CD14-positive monocyte (primary cell): ENCODE measurements around the gene C17orf100. TPM values are rescaled to one million over a fixed set of nuclear protein-coding genes. Genes with fewer than 3 reads are reported as not detected.

Experiments used
- DNase-seq, 3 donors: peaks; one replicate each; pipeline ENCODE4 v3.0.0-alpha.2; 2011 to 2022
- H2AFZ ChIP-seq: 2 replicates; pipeline ENCODE4 v1.6.0; 2012; ENCODE audit warnings: mild to moderate bottlenecking, low read depth, low read length, inconsistent platforms; ENCODE audit not compliant: insufficient read depth, poor library complexity, severe bottlenecking
- H3K27ac ChIP-seq, 2 donors: 1 replicate in 1 of 2; 2 replicates in 1 of 2; pipeline ENCODE4 v1.5.1; 2012 to 2013; ENCODE audit warnings: low read length in 2 of 2, control low read depth in 1 of 2, inconsistent platforms in 1 of 2, low read depth in 1 of 2, mild to moderate bottlenecking in 1 of 2
- H3K27me3 ChIP-seq, 2 donors: one replicate each; pipeline versions ENCODE4 v1.6.0 to v1.6.1; 2011 to 2013; ENCODE audit warnings: low read length in 2 of 2; ENCODE audit not compliant: control insufficient read depth in 2 of 2, insufficient read depth in 2 of 2
- H3K36me3 ChIP-seq, 2 donors: replicated peaks in 1 of 2; 1 replicate in 1 of 2; 2 replicates in 1 of 2; pipeline versions ENCODE4 v1.5.1 to v1.6.1; 2012 to 2013; ENCODE audit warnings: low read length in 2 of 2, control low read depth in 1 of 2, inconsistent platforms in 1 of 2, mild to moderate bottlenecking in 1 of 2; ENCODE audit not compliant: insufficient read depth in 2 of 2, control insufficient read depth in 1 of 2
- H3K4me1 ChIP-seq, 2 donors: 1 replicate in 1 of 2; 2 replicates in 1 of 2; pipeline versions ENCODE4 v1.5.1 to v1.6.1; 2012 to 2013; ENCODE audit warnings: low read length in 2 of 2, control low read depth in 1 of 2, inconsistent platforms in 1 of 2, mild to moderate bottlenecking in 1 of 2, moderate library complexity in 1 of 2; ENCODE audit not compliant: insufficient read depth in 2 of 2, control insufficient read depth in 1 of 2
- H3K4me2 ChIP-seq: replicated peaks from 2 replicates; pipeline ENCODE3; 2012; ENCODE audit warnings: low read length, moderate library complexity, mild to moderate bottlenecking; ENCODE audit not compliant: poor library complexity, severe bottlenecking; ENCODE audit errors: extremely low read depth
- H3K4me3 ChIP-seq, 3 experiments: fragments of 200-600 bp in 1 of 3; sonication (generic) in 1 of 3; replicated peaks in 1 of 3; 1 replicate in 2 of 3; 2 replicates in 1 of 3; pipeline ENCODE4 v1.5.1; 2011 to 2013; ENCODE audit warnings: low read length in 3 of 3, mild to moderate bottlenecking in 3 of 3, control low read depth in 2 of 3, low read depth in 2 of 3, inconsistent platforms in 1 of 3, moderate library complexity in 1 of 3
- H3K79me2 ChIP-seq: 2 replicates; pipeline ENCODE4 v1.6.0; 2012; ENCODE audit warnings: mild to moderate bottlenecking, control low read depth, inconsistent platforms, low read length, moderate library complexity; ENCODE audit not compliant: insufficient read depth
- H3K9ac ChIP-seq: 2 replicates; pipeline ENCODE4 v1.6.0; 2017; ENCODE audit warnings: low read length, mild to moderate bottlenecking; ENCODE audit not compliant: insufficient read depth, poor library complexity, severe bottlenecking
- H3K9me3 ChIP-seq, 2 donors: replicated peaks in 1 of 2; 1 replicate in 1 of 2; 2 replicates in 1 of 2; pipeline versions ENCODE4 v1.5.1 to v1.6.1; 2012 to 2013; ENCODE audit warnings: low read length in 2 of 2, control low read depth in 1 of 2; ENCODE audit not compliant: control insufficient read depth in 1 of 2, insufficient read depth in 1 of 2
- H4K20me1 ChIP-seq: 2 replicates; pipeline ENCODE4 v1.6.0; 2012; ENCODE audit warnings: mild to moderate bottlenecking, low read length, control low read depth, moderate library complexity; ENCODE audit not compliant: insufficient read depth
- H3K27ac Mint-ChIP-seq, 7 donors: one replicate each; pipeline ENCODE4 v1.8.0; 2020; ENCODE audit warnings: mild to moderate bottlenecking in 7 of 7, mixed read lengths in 7 of 7, moderate library complexity in 6 of 7, inconsistent platforms in 2 of 7
- H3K27me3 Mint-ChIP-seq, 3 donors: one replicate each; pipeline ENCODE4 v1.8.0; 2021 to 2022; ENCODE audit warnings: low read depth in 3 of 3, mild to moderate bottlenecking in 3 of 3, mixed read lengths in 3 of 3, moderate library complexity in 3 of 3, inconsistent platforms in 1 of 3
- H3K36me3 Mint-ChIP-seq, 2 donors: one replicate each; pipeline ENCODE4 v1.8.0; 2020; ENCODE audit warnings: mixed read lengths in 2 of 2, inconsistent platforms in 1 of 2, mild to moderate bottlenecking in 1 of 2
- H3K4me1 Mint-ChIP-seq: one replicate; pipeline ENCODE4 v1.8.0; 2020; ENCODE audit warnings: mild to moderate bottlenecking, mixed read lengths
- H3K4me3 Mint-ChIP-seq, 2 donors: one replicate each; pipeline ENCODE4 v1.8.0; 2020; ENCODE audit warnings: mild to moderate bottlenecking in 2 of 2, mixed read lengths in 2 of 2, moderate library complexity in 1 of 2
- H3K9me3 Mint-ChIP-seq, 7 donors: one replicate each; pipeline ENCODE4 v1.8.0; 2020 to 2022; ENCODE audit warnings: mixed read lengths in 7 of 7, mild to moderate bottlenecking in 6 of 7, moderate library complexity in 6 of 7, inconsistent platforms in 2 of 7
- WGBS: methylation state at CpG from one replicate; pipeline ENCODE4 v1.1.5; 2013; ENCODE audit warnings: missing lambda C conversion rate; ENCODE audit not compliant: insufficient coverage; 5-methylcytosine and 5-hydroxymethylcytosine counted together
- intact Hi-C, 2 donors: fragments of 100-400 bp; cut with micrococcal nuclease; formaldehyde crosslinking; loops; one replicate each; pipeline versions ENCODE4 v1.15.0 to v1.15.1; 2023
- polyA plus RNA-seq, 3 donors: library from polyadenylated mRNA; depleted of rRNA in 1 of 3; unstranded in 2 of 3; stranded (reverse) in 1 of 3; fragments of 300-500 nt in 2 of 3; fragments of >200 nt in 1 of 3; fragmentation: Illumina TruSeq in 2 of 3; gene quantifications; 1 replicate in 2 of 3; 2 replicates in 1 of 3; pipeline ENCODE4 v1.2.3, GENCODE V29; 2012 to 2021
- TF ChIP-seq, protein P1 (sequence below): fragments of 200-600 bp; IDR thresholded peaks from one replicate; pipeline ENCODE4 v1.8.0; 2022; ENCODE audit warnings: antibody characterized with exemption, mild to moderate bottlenecking

Gene C17orf100
- polyA plus RNA-seq, 3 donors: 0.51 to 1.8 (median 1.2) TPM

GRCh38 chr17:6670571-6670970 lies 19.0 kb downstream of the C17orf100 start:
- Histone ChIP-seq H3K9ac (no peak overlapping the region), H3K36me3 (no peaks in the 10 kb centered on the region), H3K9me3 (no peaks in the 10 kb centered on the region), H3K4me1 (no peaks in the 10 kb centered on the region), H3K4me2 (no peak overlapping the region), H4K20me1 (no peaks in the 10 kb centered on the region), H2AFZ (no peak overlapping the region), H3K4me3 (no peak overlapping the region), H3K79me2 (no peaks in the 10 kb centered on the region), H3K27ac (no peak overlapping the region), H3K27me3 (peaks cover 0 to 14% of the 10 kb centered on the region in 2 donors)
- no peak for DNase-seq
- peaks cover 2% of the 10 kb centered on the region for H3K4me1 Mint-ChIP-seq
- WGBS: 98% methylated on average over 7 of the region's 8 CpGs
- H3K36me3 Mint-ChIP-seq: no peaks in the 10 kb centered on the region
- TF ChIP-seq, protein P1, sequence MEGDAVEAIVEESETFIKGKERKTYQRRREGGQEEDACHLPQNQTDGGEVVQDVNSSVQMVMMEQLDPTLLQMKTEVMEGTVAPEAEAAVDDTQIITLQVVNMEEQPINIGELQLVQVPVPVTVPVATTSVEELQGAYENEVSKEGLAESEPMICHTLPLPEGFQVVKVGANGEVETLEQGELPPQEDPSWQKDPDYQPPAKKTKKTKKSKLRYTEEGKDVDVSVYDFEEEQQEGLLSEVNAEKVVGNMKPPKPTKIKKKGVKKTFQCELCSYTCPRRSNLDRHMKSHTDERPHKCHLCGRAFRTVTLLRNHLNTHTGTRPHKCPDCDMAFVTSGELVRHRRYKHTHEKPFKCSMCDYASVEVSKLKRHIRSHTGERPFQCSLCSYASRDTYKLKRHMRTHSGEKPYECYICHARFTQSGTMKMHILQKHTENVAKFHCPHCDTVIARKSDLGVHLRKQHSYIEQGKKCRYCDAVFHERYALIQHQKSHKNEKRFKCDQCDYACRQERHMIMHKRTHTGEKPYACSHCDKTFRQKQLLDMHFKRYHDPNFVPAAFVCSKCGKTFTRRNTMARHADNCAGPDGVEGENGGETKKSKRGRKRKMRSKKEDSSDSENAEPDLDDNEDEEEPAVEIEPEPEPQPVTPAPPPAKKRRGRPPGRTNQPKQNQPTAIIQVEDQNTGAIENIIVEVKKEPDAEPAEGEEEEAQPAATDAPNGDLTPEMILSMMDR: no peak
- intact Hi-C loops: no loop called here
- H3K27ac Mint-ChIP-seq: no peak overlapping the region
- no peaks in the 10 kb centered on the region for H3K9me3 Mint-ChIP-seq
- peaks cover 23 to 48% (median 47%) of the 10 kb centered on the region in 3 donors for H3K27me3 Mint-ChIP-seq
- no peak overlapping the region for H3K4me3 Mint-ChIP-seq

DNA sequence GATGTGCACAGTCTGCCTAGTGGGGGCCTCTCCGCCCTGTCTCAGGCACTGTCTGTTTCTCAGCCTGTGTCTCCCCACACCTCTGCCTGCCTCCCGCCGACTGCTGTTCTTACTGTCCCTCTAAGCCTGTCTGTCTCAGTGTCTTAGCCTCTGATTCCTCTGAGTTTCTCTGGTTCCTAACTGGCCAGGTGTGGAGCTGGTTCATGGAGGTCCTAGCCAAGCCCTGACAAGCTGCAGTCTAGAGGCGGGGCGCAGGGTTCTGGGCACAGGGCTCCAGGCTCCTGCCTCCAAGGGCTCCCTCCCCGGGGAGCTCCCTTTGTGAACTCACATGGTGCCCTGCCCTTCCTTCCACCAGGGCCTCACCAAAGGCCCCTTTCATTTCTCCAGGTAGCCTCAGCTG lies 19.4 kb downstream of the C17orf100 start:
- Histone ChIP-seq H3K9me3 (no peaks in the 10 kb centered on the region), H3K27ac (no peak overlapping the region), H2AFZ (no peak overlapping the region), H3K4me2 (no peak overlapping the region), H3K36me3 (no peaks in the 10 kb centered on the region), H3K4me3 (no peak overlapping the region), H3K79me2 (no peaks in the 10 kb centered on the region), H3K4me1 (no peaks in the 10 kb centered on the region), H3K9ac (no peak overlapping the region), H4K20me1 (no peaks in the 10 kb centered on the region), H3K27me3 (peaks cover 0 to 13% of the 10 kb centered on the region in 2 donors)
- Mint-ChIP-seq H3K27me3 (peaks cover 23 to 51% (median 49%) of the 10 kb centered on the region in 3 donors), H3K9me3 (no peaks in the 10 kb centered on the region), H3K36me3 (no peaks in the 10 kb centered on the region), H3K4me3 (no peak overlapping the region), H3K4me1 (peaks cover 2% of the 10 kb centered on the region), H3K27ac (no peak overlapping the region)
- TF ChIP-seq, protein P1: no peak
- intact Hi-C loops: no loop called here
- no peak for DNase-seq
- WGBS: 93% methylated on average over 6 of the region's 6 CpGs
